IPS-20b (cell line): ENCODE data around the gene CD36.

Experiments
- H3K27ac ChIP-seq: one replicate; pipeline ENCODE4 v1.5.1; 2013; ENCODE audit warnings: low read length
- H3K27me3 ChIP-seq: 2 replicates; pipeline ENCODE4 v1.6.1; 2013; ENCODE audit warnings: mild to moderate bottlenecking, low read length, inconsistent platforms; ENCODE audit not compliant: insufficient read depth
- H3K36me3 ChIP-seq: 2 replicates; pipeline ENCODE4 v1.6.1; 2013; ENCODE audit warnings: low read depth, mild to moderate bottlenecking, inconsistent platforms, low read length, moderate library complexity; ENCODE audit not compliant: insufficient read depth
- H3K4me1 ChIP-seq: 2 replicates; pipeline ENCODE4 v1.6.1; 2013; ENCODE audit warnings: mild to moderate bottlenecking, control low read depth, inconsistent platforms, low read length, moderate library complexity; ENCODE audit not compliant: insufficient read depth
- H3K4me3 ChIP-seq: 2 replicates; pipeline ENCODE4 v1.5.1; 2013; ENCODE audit warnings: mild to moderate bottlenecking, low read length, inconsistent platforms
- H3K9ac ChIP-seq: 2 replicates; pipeline ENCODE4 v1.6.1; 2013; ENCODE audit warnings: low read depth, mild to moderate bottlenecking, inconsistent platforms, low read length, moderate library complexity
- H3K9me3 ChIP-seq: 2 replicates; pipeline ENCODE4 v1.6.1; 2013; ENCODE audit warnings: mild to moderate bottlenecking, low read depth, low read length, inconsistent platforms; ENCODE audit not compliant: insufficient read depth

CD36 gene

GRCh38 chr7:80641548-80641947, 3.1 kb downstream of the CD36 start:
- Histone ChIP-seq H3K27me3 (no peaks in the 10 kb centered on the region), H3K4me1 (peaks cover 7% of the 10 kb centered on the region; the same call in 1 of the 2 replicates), H3K9ac (no peak overlapping the region), H3K27ac (no peak overlapping the region), H3K9me3 (no peaks in the 10 kb centered on the region), H3K4me3 (no peak overlapping the region), H3K36me3 (no peaks in the 10 kb centered on the region)

- Histone ChIP-seq H3K27me3 (no peaks in the 10 kb centered on the region), H3K4me3 (no peak overlapping the region)
Measured at GRCh38 chr7:80642871-80643270, 4.4 kb downstream of the CD36 start.

GRCh38 chr7:80643336-80643915, 5.0 kb downstream of the CD36 start:
- Histone ChIP-seq H3K27me3 (no peaks in the 10 kb centered on the region), H3K9me3 (no peaks in the 10 kb centered on the region), H3K4me1 (peaks cover 3% of the 10 kb centered on the region; the same call in 1 of the 2 replicates), H3K36me3 (no peaks in the 10 kb centered on the region), H3K27ac (no peak overlapping the region), H3K4me3 (no peak overlapping the region), H3K9ac (no peak overlapping the region)

More at GRCh38 chr7:80642871-80643270, 4.4 kb downstream of the CD36 start:
- Histone ChIP-seq H3K27ac (no peak overlapping the region), H3K9ac (no peak overlapping the region), H3K36me3 (no peaks in the 10 kb centered on the region), H3K9me3 (no peaks in the 10 kb centered on the region), H3K4me1 (peaks cover 7% of the 10 kb centered on the region; the same call in 1 of the 2 replicates)

DNA sequence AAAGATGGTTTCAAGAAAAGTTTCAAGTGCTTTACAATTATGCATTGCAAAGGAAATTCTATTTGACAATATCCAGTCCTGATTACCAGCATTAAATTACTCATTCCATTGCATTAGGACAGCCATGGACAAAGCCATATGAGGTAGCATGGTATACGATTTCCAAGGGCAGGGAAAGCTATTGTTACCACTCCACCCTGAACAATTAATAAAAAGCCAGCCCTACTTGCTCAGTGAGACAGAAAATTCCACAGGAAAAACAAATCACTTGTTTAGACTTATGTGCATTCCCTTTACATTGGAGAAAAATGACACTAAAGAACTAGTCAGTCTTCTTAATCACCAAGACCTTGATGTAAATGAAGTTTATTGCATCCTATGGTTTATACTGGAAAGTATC, 5.6 kb downstream of the CD36 start:
- Histone ChIP-seq H3K9ac (no peak overlapping the region), H3K4me1 (no peaks in the 10 kb centered on the region), H3K27ac (no peak overlapping the region), H3K4me3 (no peak overlapping the region), H3K9me3 (no peaks in the 10 kb centered on the region), H3K36me3 (no peaks in the 10 kb centered on the region), H3K27me3 (no peaks in the 10 kb centered on the region)

GRCh38 chr7:80646083-80646865, 7.8 kb downstream of the CD36 start:
- Histone ChIP-seq H3K27ac (no peak overlapping the region), H3K4me1 (no peaks in the 10 kb centered on the region), H3K9ac (no peak overlapping the region), H3K36me3 (no peaks in the 10 kb centered on the region), H3K9me3 (no peaks in the 10 kb centered on the region), H3K27me3 (no peaks in the 10 kb centered on the region), H3K4me3 (no peak overlapping the region)

- no peaks in the 10 kb centered on the region for H3K36me3 ChIP-seq
- H3K9ac ChIP-seq, result no peak overlapping the region
- no peak overlapping the region for H3K4me3 ChIP-seq
- no peaks in the 10 kb centered on the region for H3K9me3 ChIP-seq
- no peaks in the 10 kb centered on the region for H3K4me1 ChIP-seq
- no peaks in the 10 kb centered on the region for H3K27me3 ChIP-seq
- no peak overlapping the region for H3K27ac ChIP-seq
Measured at GRCh38 chr7:80647436-80647835, 9.0 kb downstream of the CD36 start.

GRCh38 chr7:80648031-80648600, 9.7 kb downstream of the CD36 start:
- H3K27me3 ChIP-seq, result no peaks in the 10 kb centered on the region
- H3K4me1 ChIP-seq, result no peaks in the 10 kb centered on the region
- H3K4me3 ChIP-seq, result no peak overlapping the region

DNA sequence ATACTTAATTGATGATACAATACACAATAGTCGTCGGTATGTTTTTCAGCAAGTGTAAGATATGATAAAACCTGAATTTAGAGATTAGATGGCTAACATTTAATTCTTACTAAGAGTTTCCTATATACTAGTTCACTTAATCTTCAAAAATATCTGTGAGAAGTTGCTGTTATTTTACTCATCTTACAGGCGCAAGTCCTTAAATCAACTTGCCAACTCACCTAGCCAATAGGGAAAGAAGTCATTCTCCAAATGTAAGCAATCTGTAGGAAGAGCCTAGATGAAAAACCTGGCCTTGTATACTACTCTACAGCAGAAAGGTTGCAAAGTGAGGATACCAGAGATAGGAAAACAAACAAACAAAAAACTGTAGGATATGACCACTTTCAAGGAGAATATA, 10.6 kb downstream of the CD36 start:
- Histone ChIP-seq H3K4me3 (no peak overlapping the region), H3K9me3 (no peaks in the 10 kb centered on the region), H3K36me3 (no peaks in the 10 kb centered on the region), H3K9ac (no peak overlapping the region), H3K4me1 (no peaks in the 10 kb centered on the region), H3K27ac (no peak overlapping the region), H3K27me3 (no peaks in the 10 kb centered on the region)

More at GRCh38 chr7:80648031-80648600, 9.7 kb downstream of the CD36 start:
- H3K9me3 ChIP-seq, result no peaks in the 10 kb centered on the region
- no peaks in the 10 kb centered on the region for H3K36me3 ChIP-seq
- H3K9ac ChIP-seq, result no peak overlapping the region
- H3K27ac ChIP-seq, result no peak overlapping the region

DNA sequence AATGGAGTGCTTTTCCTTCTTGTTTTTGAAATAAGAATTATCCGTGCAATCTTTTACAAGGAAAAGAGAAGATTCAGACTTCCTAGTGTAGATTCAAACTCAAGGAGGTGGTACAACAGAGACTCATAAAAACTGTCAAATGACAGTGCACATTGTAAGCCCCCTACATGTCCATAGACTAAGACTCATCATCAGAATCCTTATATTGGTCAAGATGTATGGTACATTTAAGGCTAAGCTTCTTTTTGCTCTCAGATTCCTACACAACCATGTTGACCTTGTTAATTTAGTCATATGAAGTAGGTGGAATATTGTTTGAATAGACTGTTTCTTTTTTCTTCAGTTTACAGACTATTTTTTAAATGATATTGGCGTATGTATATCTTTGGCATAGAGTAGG, 11.6 kb downstream of the CD36 start:
- H3K36me3 ChIP-seq, result no peaks in the 10 kb centered on the region
- no peak overlapping the region for H3K4me3 ChIP-seq
- H3K9me3 ChIP-seq, result no peaks in the 10 kb centered on the region
- H3K9ac ChIP-seq, result no peak overlapping the region
- no peaks in the 10 kb centered on the region for H3K4me1 ChIP-seq
- H3K27me3 ChIP-seq, result no peaks in the 10 kb centered on the region
- no peak overlapping the region for H3K27ac ChIP-seq

DNA sequence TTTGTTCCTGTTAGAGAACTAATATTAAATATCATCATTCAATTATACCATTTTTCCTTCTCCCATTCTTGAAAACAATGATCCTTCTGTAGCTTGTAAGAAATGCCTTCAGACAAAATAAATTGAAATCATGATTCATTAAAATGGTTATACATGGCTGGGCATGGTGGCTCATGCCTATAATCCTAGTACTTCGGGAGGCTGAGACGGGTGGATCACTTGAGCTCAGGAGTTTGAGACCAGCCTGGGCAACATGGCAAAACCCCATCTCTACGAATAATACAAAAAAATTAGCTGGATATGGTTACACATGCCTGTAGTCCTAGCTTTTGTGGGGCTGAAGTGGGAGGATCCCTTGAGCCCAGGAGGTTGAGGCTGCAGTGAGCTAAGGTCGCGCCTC, 13.0 kb downstream of the CD36 start:
- H3K4me1 ChIP-seq, result no peaks in the 10 kb centered on the region
- H3K9ac ChIP-seq, result no peak overlapping the region
- no peak overlapping the region for H3K27ac ChIP-seq
- H3K36me3 ChIP-seq, result no peaks in the 10 kb centered on the region
- H3K27me3 ChIP-seq, result no peaks in the 10 kb centered on the region
- H3K9me3 ChIP-seq, result no peaks in the 10 kb centered on the region
- H3K4me3 ChIP-seq, result no peak overlapping the region

GRCh38 chr7:80653244-80653643, 14.8 kb downstream of the CD36 start:
- Histone ChIP-seq H3K27ac (no peak overlapping the region), H3K9ac (no peak overlapping the region), H3K36me3 (no peaks in the 10 kb centered on the region), H3K4me3 (no peak overlapping the region), H3K4me1 (no peaks in the 10 kb centered on the region), H3K27me3 (no peaks in the 10 kb centered on the region), H3K9me3 (no peaks in the 10 kb centered on the region)

- Histone ChIP-seq H3K27me3 (no peaks in the 10 kb centered on the region), H3K27ac (no peak overlapping the region), H3K9me3 (no peaks in the 10 kb centered on the region), H3K4me3 (no peak overlapping the region), H3K9ac (no peak overlapping the region), H3K4me1 (no peaks in the 10 kb centered on the region), H3K36me3 (no peaks in the 10 kb centered on the region)
Measured at GRCh38 chr7:80654887-80655340, 16.5 kb downstream of the CD36 start.
